Psoas muscle (tissue), 8 donors: ENCODE data around the gene CTSD. TPM values are rescaled to one million over a fixed set of nuclear protein-coding genes. Genes with fewer than 3 reads are reported as not detected.

Source experiments
- ATAC-seq, 4 donors: fragments of 200-7000 bp; cut with Tn5 transposase; one replicate each; pipeline ENCODE4 v1.9.1; 2020; ENCODE audit warnings: moderate library complexity in 3 of 4, mild to moderate bottlenecking in 2 of 4
- DNase-seq, 2 donors: peaks; one replicate each; pipeline ENCODE4 v3.0.0-alpha.2; 2020
- H3K27ac ChIP-seq: fragments of 200-600 bp; one replicate; pipeline ENCODE4 v1.8.0; 2022
- H3K27me3 ChIP-seq, 3 donors: fragments of 200-600 bp in 1 of 3; one replicate each; pipeline versions ENCODE4 v1.6.1 to v1.8.0; 2013 to 2022; ENCODE audit warnings: low read length in 2 of 3, mild to moderate bottlenecking in 2 of 3, moderate library complexity in 1 of 3; ENCODE audit not compliant: insufficient read depth in 3 of 3
- H3K36me3 ChIP-seq, 2 donors: fragments of 200-600 bp in 1 of 2; one replicate each; pipeline versions ENCODE4 v1.6.1 to v1.8.0; 2013 to 2022; ENCODE audit warnings: low read depth in 1 of 2, mild to moderate bottlenecking in 1 of 2, moderate library complexity in 1 of 2; ENCODE audit not compliant: insufficient read depth in 1 of 2
- H3K4me1 ChIP-seq: fragments of 200-600 bp; one replicate; pipeline ENCODE4 v1.8.0; 2022
- H3K4me3 ChIP-seq: fragments of 200-600 bp; one replicate; pipeline ENCODE4 v1.8.0; 2022; ENCODE audit warnings: mild to moderate bottlenecking
- H3K9me3 ChIP-seq: fragments of 200-600 bp; one replicate; pipeline ENCODE4 v1.8.0; 2022
- CTCF ChIP-seq: fragments of 200-600 bp; IDR thresholded peaks from one replicate; pipeline ENCODE4 v1.8.0; 2022; ENCODE audit warnings: antibody characterized with exemption
- WGBS, 3 donors: extraction: QIAGEN DNeasy Blood & Tissue Kit; methylation state at CpG; one replicate each; pipeline versions ENCODE4 v1.1.6 to v1.1.7; 2013; 5-methylcytosine and 5-hydroxymethylcytosine counted together
- intact Hi-C, 2 donors: fragments of 100-400 bp; cut with DNase I; formaldehyde crosslinking; loops; one replicate each; pipeline versions ENCODE4 v1.11.0 to v1.14.2; 2022
- polyA plus RNA-seq, 3 donors: library from polyadenylated mRNA; stranded (reverse); fragments of 200-250 nt; gene quantifications; one replicate each; pipeline ENCODE4 v1.2.3, GENCODE V29; 2013
- total RNA-seq, 4 donors: library from RNA; stranded (reverse); fragmentation: NEBNext Ultra II Directional in 2 of 4; extraction: Animal tissue kit (Norgen Biotek cat#: 25700) in 2 of 4; gene quantifications; one replicate each; pipeline versions ENCODE4 v1.2.1 to v1.2.4, GENCODE V29; 2021 to 2023
- donor health status: healthy with polysubstance abuse.
- donor health status: DM: no; HTN: no; CAD: no; lungs with moderate emphysema.
- donor health status: Bipolar disorder and iron deficiency.
- donor health status: healthy.
- donor health status: DM: yes; HTN: yes; CAD: no.
- donor health status: DM: no; HTN: no; CAD: no.
- donor health status: DM: no; HTN: no; CAD: no.
- donor health status: DM: yes; HTN: yes; CAD: no.

CTSD gene
- total and polyA plus RNA-seq, 7 donors, result 343 to 1,317 (median 680) TPM

- no peaks in the 10 kb centered on the region for H3K9me3 ChIP-seq
- no peak for ATAC-seq
- 82 to 84% (median 84%) methylated on average over 24 of the region's 24 CpGs for WGBS, 3 donors
- no peak for TF ChIP-seq CTCF
- H3K27ac ChIP-seq, result no peak overlapping the region
- no peak for DNase-seq
- no peak overlapping the region for H3K4me3 ChIP-seq
- H3K27me3 ChIP-seq, result peaks cover 0 to 8% (median 0%) of the 10 kb centered on the region in 3 donors
- H3K36me3 ChIP-seq, result no peaks in the 10 kb centered on the region
- no peaks in the 10 kb centered on the region for H3K4me1 ChIP-seq
- intact Hi-C loops, result loop anchor here in 1 of 2 donors (5.0 kb wide), 1 partner anchor 57 kb away; no protein-coding TSS in a partner anchor
Observed at GRCh38 chr11:1783725-1784529, 20.2 kb upstream of the CTSD start.

GRCh38 chr11:1782831-1783724 lies 19.4 kb upstream of the CTSD start:
- no peak for TF ChIP-seq CTCF
- Histone ChIP-seq H3K4me1 (no peaks in the 10 kb centered on the region), H3K36me3 (no peaks in the 10 kb centered on the region), H3K27ac (no peak overlapping the region), H3K27me3 (peaks cover 0 to 9% (median 0%) of the 10 kb centered on the region in 3 donors), H3K9me3 (no peaks in the 10 kb centered on the region), H3K4me3 (no peak overlapping the region)
- 70 to 71% (median 71%) methylated on average over 20 of the region's 20 CpGs for whole genome bisulfite sequencing, 3 donors
- DNase-seq (no peak), ATAC-seq (no peak)
- intact Hi-C loops, result loop anchor here in 1 of 2 donors (5.0 kb wide), 1 partner anchor 56 kb away; no protein-coding TSS in a partner anchor

- Histone ChIP-seq H3K27me3 (peaks cover 0 to 9% (median 0%) of the 10 kb centered on the region in 3 donors), H3K4me3 (no peak overlapping the region), H3K27ac (no peak overlapping the region), H3K4me1 (no peaks in the 10 kb centered on the region), H3K36me3 (no peaks in the 10 kb centered on the region), H3K9me3 (no peaks in the 10 kb centered on the region)
- 83 to 85% (median 85%) methylated on average over 13 of the region's 13 CpGs for WGBS, 3 donors
- TF ChIP-seq CTCF, result no peak
- ATAC-seq, result no peak
- DNase-seq, result no peak
- intact Hi-C loops, result loop anchor here in 1 of 2 donors (5.0 kb wide), 1 partner anchor 55 kb away; no protein-coding TSS in a partner anchor
Observed at GRCh38 chr11:1782031-1782590, 18.4 kb upstream of the CTSD start.

- Histone ChIP-seq H3K9me3 (no peaks in the 10 kb centered on the region), H3K27me3 (peaks cover 0 to 9% (median 0%) of the 10 kb centered on the region in 3 donors), H3K36me3 (no peaks in the 10 kb centered on the region), H3K27ac (no peak overlapping the region), H3K4me1 (no peaks in the 10 kb centered on the region), H3K4me3 (no peak overlapping the region)
- no peak for DNase-seq
- no peak for TF ChIP-seq CTCF
- 67 to 84% (median 80%) methylated on average over 8 to 9 of the region's 9 CpGs for WGBS, 3 donors
- ATAC-seq, result no peak
- intact Hi-C loops, result loop anchor here in 1 of 2 donors (5.0 kb wide), 1 partner anchor 54 kb away; no protein-coding TSS in a partner anchor
Observed at GRCh38 chr11:1781593-1781975, 17.9 kb upstream of the CTSD start.
